ENCODE results near the gene HOGA1. TPM values are rescaled to one million over a fixed set of nuclear protein-coding genes. Genes with fewer than 3 reads are reported as not detected.

HOGA1 gene
- total and polyA plus RNA-seq, 4 donors = 21.7 to 31.4 (median 22.8) TPM

- TF ChIP-seq, protein P1, sequence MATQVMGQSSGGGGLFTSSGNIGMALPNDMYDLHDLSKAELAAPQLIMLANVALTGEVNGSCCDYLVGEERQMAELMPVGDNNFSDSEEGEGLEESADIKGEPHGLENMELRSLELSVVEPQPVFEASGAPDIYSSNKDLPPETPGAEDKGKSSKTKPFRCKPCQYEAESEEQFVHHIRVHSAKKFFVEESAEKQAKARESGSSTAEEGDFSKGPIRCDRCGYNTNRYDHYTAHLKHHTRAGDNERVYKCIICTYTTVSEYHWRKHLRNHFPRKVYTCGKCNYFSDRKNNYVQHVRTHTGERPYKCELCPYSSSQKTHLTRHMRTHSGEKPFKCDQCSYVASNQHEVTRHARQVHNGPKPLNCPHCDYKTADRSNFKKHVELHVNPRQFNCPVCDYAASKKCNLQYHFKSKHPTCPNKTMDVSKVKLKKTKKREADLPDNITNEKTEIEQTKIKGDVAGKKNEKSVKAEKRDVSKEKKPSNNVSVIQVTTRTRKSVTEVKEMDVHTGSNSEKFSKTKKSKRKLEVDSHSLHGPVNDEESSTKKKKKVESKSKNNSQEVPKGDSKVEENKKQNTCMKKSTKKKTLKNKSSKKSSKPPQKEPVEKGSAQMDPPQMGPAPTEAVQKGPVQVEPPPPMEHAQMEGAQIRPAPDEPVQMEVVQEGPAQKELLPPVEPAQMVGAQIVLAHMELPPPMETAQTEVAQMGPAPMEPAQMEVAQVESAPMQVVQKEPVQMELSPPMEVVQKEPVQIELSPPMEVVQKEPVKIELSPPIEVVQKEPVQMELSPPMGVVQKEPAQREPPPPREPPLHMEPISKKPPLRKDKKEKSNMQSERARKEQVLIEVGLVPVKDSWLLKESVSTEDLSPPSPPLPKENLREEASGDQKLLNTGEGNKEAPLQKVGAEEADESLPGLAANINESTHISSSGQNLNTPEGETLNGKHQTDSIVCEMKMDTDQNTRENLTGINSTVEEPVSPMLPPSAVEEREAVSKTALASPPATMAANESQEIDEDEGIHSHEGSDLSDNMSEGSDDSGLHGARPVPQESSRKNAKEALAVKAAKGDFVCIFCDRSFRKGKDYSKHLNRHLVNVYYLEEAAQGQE (IDR thresholded peaks at IDR 0.05) = no peak
- no peak for TF ChIP-seq NR2F2 (IDR thresholded peaks at IDR 0.05)
- TF ChIP-seq, protein P2, sequence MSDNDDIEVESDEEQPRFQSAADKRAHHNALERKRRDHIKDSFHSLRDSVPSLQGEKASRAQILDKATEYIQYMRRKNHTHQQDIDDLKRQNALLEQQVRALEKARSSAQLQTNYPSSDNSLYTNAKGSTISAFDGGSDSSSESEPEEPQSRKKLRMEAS (IDR thresholded peaks at IDR 0.05) = no peak
- no peak for TF ChIP-seq HNF4A (conservative IDR thresholded peaks at IDR 0.05)
- no peak for TF ChIP-seq JUND (IDR thresholded peaks at IDR 0.05)
- no peak for TF ChIP-seq HNF4G (IDR thresholded peaks at IDR 0.05)
These were observed 66.5 kb downstream of the HOGA1 start (continued) for GRCh38 chr10:97650726-97651125.

- WGBS = 95% methylated on average over 3 of the region's 3 CpGs
- no peaks in the 10 kb centered on the region for H3K9me3 ChIP-seq (ENCODE audit: control insufficient read depth in 4 of 4, low read length in 3 of 4)
- no peak overlapping the region for H3K4me3 ChIP-seq (ENCODE audit: low read depth in 1 of 3, low read length in 3 of 3)
- H3K27me3 ChIP-seq (ENCODE audit: control insufficient read depth in 4 of 4, insufficient read depth in 4 of 4, low read length in 3 of 4) = no peaks in the 10 kb centered on the region
- H3K4me1 ChIP-seq (ENCODE audit: control insufficient read depth in 4 of 4, insufficient read depth in 4 of 4, low read length in 3 of 4) = peaks cover 0 to 2% (median 0%) of the 10 kb centered on the region in 4 donors
- no peak overlapping the region for H3K27ac ChIP-seq (ENCODE audit: low read depth in 1 of 2, low read length in 2 of 2)
- H3K36me3 ChIP-seq (ENCODE audit: control insufficient read depth in 4 of 4, insufficient read depth in 3 of 4, low read depth in 1 of 4, low read length in 3 of 4) = peaks cover 5 to 29% (median 16%) of the 10 kb centered on the region in 4 donors
- no peak for DNase-seq (ENCODE audit: low spot score)
- H3K9ac ChIP-seq (ENCODE audit: low read depth in 1 of 2, low read length in 2 of 2) = no peak overlapping the region
- TF ChIP-seq, protein P1 (IDR thresholded peaks at IDR 0.05) = no peak
- no peak for TF ChIP-seq EGR1 (IDR thresholded peaks at IDR 0.05; ENCODE audit: low read depth in 2 of 2)
- TF ChIP-seq GABPA (IDR thresholded peaks at IDR 0.05 in 1 of 2, conservative IDR thresholded peaks at IDR 0.05 in 1 of 2) = no peak
- TF ChIP-seq RXRA (IDR thresholded peaks at IDR 0.05) = no peak
- no peak for TF ChIP-seq TAF1 (conservative IDR thresholded peaks at IDR 0.05)
These were observed 67.6 kb downstream of the HOGA1 start for GRCh38 chr10:97651773-97652172.

DNA sequence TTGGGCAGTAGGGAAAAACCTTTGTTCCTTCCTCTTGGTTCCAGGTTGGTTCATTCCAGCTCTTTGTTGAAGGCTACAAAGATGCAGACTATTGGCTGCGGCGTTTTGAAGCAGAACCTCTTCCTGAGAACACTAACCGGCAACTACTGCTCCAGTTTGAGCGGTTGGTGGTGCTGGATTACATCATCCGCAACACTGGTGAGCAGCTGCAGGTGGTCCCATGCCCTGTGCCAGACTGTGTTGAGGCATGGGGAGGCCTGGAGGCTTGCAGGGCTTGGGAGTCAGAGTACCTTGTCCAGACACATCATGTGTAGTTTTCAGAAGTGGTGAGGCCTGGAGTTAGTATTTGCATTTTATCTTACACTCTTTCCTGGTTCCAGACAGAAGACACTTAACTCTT lies 72.6 kb downstream of the HOGA1 start:
- no peak for TF ChIP-seq RXRA (IDR thresholded peaks at IDR 0.05)
- H3K4me1 ChIP-seq (ENCODE audit: control insufficient read depth in 4 of 4, insufficient read depth in 4 of 4, low read length in 3 of 4) = no peaks in the 10 kb centered on the region
- H3K9me3 ChIP-seq (ENCODE audit: control insufficient read depth in 4 of 4, low read length in 3 of 4) = no peaks in the 10 kb centered on the region
- no peaks in the 10 kb centered on the region for H3K27me3 ChIP-seq (ENCODE audit: control insufficient read depth in 4 of 4, insufficient read depth in 4 of 4, low read length in 3 of 4)
- WGBS = 93% methylated on average over 5 of the region's 5 CpGs
- no peak overlapping the region for H3K4me3 ChIP-seq (ENCODE audit: low read depth in 1 of 3, low read length in 3 of 3)
- no peak for DNase-seq (ENCODE audit: low spot score)
- no peak overlapping the region for H3K9ac ChIP-seq (ENCODE audit: low read depth in 1 of 2, low read length in 2 of 2)
- peaks cover 10 to 28% (median 19%) of the 10 kb centered on the region in 4 donors for H3K36me3 ChIP-seq (ENCODE audit: control insufficient read depth in 4 of 4, insufficient read depth in 3 of 4, low read depth in 1 of 4, low read length in 3 of 4)
- H3K27ac ChIP-seq (ENCODE audit: low read depth in 1 of 2, low read length in 2 of 2) = no peak overlapping the region

Data from liver (tissue), 9 donors.